Osteoblast (primary cell): ENCODE data around the gene SEC14L1. TPM values are rescaled to one million over a fixed set of nuclear protein-coding genes. Genes with fewer than 3 reads are reported as not detected.
"Not testable (repeated sequence)": the region's sequence is repeated elsewhere in the genome, so short reads cannot be mapped to it uniquely, and the experiment has no call there.

Source experiments
- DNase-seq: peaks from one replicate; pipeline ENCODE4 v3.0.0; 2011; ENCODE audit warnings: low spot score, mixed read lengths; ENCODE audit not compliant: insufficient read length; ENCODE audit errors: missing footprints
- H2AFZ ChIP-seq: 2 replicates; pipeline ENCODE4 v1.6.0; 2011; ENCODE audit warnings: mild to moderate bottlenecking, low read length
- H3K27ac ChIP-seq: 2 replicates; pipeline ENCODE4 v1.5.1; 2011; ENCODE audit warnings: mild to moderate bottlenecking, low read depth, low read length, moderate library complexity
- H3K27me3 ChIP-seq: 2 replicates; pipeline ENCODE4 v1.6.0; 2012; ENCODE audit warnings: mild to moderate bottlenecking, control low read depth, inconsistent platforms, low read length, moderate library complexity; ENCODE audit not compliant: insufficient read depth
- H3K36me3 ChIP-seq: 2 replicates; pipeline ENCODE4 v1.5.1; 2011; ENCODE audit warnings: mild to moderate bottlenecking, low read length, control low read depth, moderate library complexity; ENCODE audit not compliant: insufficient read depth
- H3K4me1 ChIP-seq: 2 replicates; pipeline ENCODE4 v1.5.1; 2011; ENCODE audit warnings: mild to moderate bottlenecking, low read length, control low read depth, moderate library complexity; ENCODE audit not compliant: insufficient read depth
- H3K4me2 ChIP-seq: 2 replicates; pipeline ENCODE4 v1.6.0; 2011; ENCODE audit warnings: mild to moderate bottlenecking, low read length; ENCODE audit not compliant: insufficient read depth
- H3K4me3 ChIP-seq: fragments of 200-600 bp; sonication (generic); 3 replicates; pipeline ENCODE4 v1.5.1; 2012; ENCODE audit warnings: mild to moderate bottlenecking, low read length, inconsistent platforms; ENCODE audit not compliant: insufficient read depth
- H3K79me2 ChIP-seq: 2 replicates; pipeline ENCODE4 v1.6.0; 2012; ENCODE audit warnings: mild to moderate bottlenecking, low read length, control low read depth, inconsistent platforms; ENCODE audit not compliant: insufficient read depth
- H3K9me3 ChIP-seq: 2 replicates; pipeline ENCODE4 v1.5.1; 2011; ENCODE audit warnings: low read depth, low read length, control low read depth
- H4K20me1 ChIP-seq: 2 replicates; pipeline ENCODE4 v1.6.0; 2012; ENCODE audit warnings: mild to moderate bottlenecking, low read length, control low read depth; ENCODE audit not compliant: insufficient read depth
- CTCF ChIP-seq: IDR thresholded peaks from 2 replicates; pipeline ENCODE4 v1.5.1; 2011; ENCODE audit warnings: mild to moderate bottlenecking, low read depth, low read length, moderate library complexity; ENCODE audit errors: extremely low read depth
- total RNA-seq: library from RNA; depleted of rRNA; stranded (reverse); fragments of >200 nt; gene quantifications from 2 replicates; pipeline ENCODE4 v1.2.3, GENCODE V29; 2012

SEC14L1 gene
- total RNA-seq, 1 donor, result 53.6 TPM

- H3K79me2 ChIP-seq, result peaks cover 5% of the 10 kb centered on the region
- no peaks in the 10 kb centered on the region for H3K9me3 ChIP-seq
- H3K4me3 ChIP-seq, result no peak overlapping the region
- peaks cover 33% of the 10 kb centered on the region for H3K4me1 ChIP-seq
- no peak for DNase-seq
- peaks cover 33% of the 10 kb centered on the region for H3K36me3 ChIP-seq
- H3K4me2 ChIP-seq, result no peak overlapping the region
- no peak overlapping the region for H3K27ac ChIP-seq
- H2AFZ ChIP-seq, result no peak overlapping the region
- H4K20me1 ChIP-seq, result no peaks in the 10 kb centered on the region
- TF ChIP-seq CTCF, result no peak
- H3K27me3 ChIP-seq, result no peaks in the 10 kb centered on the region
Observed at GRCh38 chr17:77097631-77098180, 43.1 kb upstream of the SEC14L1 start.

- Histone ChIP-seq H4K20me1 (no peaks in the 10 kb centered on the region), H3K27me3 (no peaks in the 10 kb centered on the region), H3K9me3 (no peaks in the 10 kb centered on the region), H3K4me3 (no peak overlapping the region), H3K79me2 (no peaks in the 10 kb centered on the region), H3K36me3 (peaks cover 20% of the 10 kb centered on the region), H3K4me1 (peaks cover 35% of the 10 kb centered on the region), H3K4me2 (peak overlapping the region; percentile 32), H3K27ac (peak overlapping the region; percentile 82), H2AFZ (peak overlapping the region; percentile 62)
- DNase-seq, result no peak
- TF ChIP-seq CTCF, result no peak
Observed at GRCh38 chr17:77098884-77099545, 41.8 kb upstream of the SEC14L1 start.

- H3K4me2 ChIP-seq, result no peak overlapping the region
- no peaks in the 10 kb centered on the region for H3K79me2 ChIP-seq
- peaks cover 11% of the 10 kb centered on the region for H3K36me3 ChIP-seq
- no peak overlapping the region for H2AFZ ChIP-seq
- no peaks in the 10 kb centered on the region for H3K27me3 ChIP-seq
- TF ChIP-seq CTCF, result no peak
- no peak for DNase-seq
- H3K4me3 ChIP-seq, result no peak overlapping the region
- H3K9me3 ChIP-seq, result no peaks in the 10 kb centered on the region
- H4K20me1 ChIP-seq, result no peaks in the 10 kb centered on the region
- H3K27ac ChIP-seq, result peak overlapping the region; percentile 82
- peaks cover 35% of the 10 kb centered on the region for H3K4me1 ChIP-seq
Observed at GRCh38 chr17:77099997-77100396, 40.8 kb upstream of the SEC14L1 start.

- H3K36me3 ChIP-seq, result no peaks in the 10 kb centered on the region
- H3K4me2 ChIP-seq, result no peak overlapping the region
- no peak overlapping the region for H3K4me3 ChIP-seq
- no peak overlapping the region for H3K27ac ChIP-seq
- no peak for DNase-seq
- H3K79me2 ChIP-seq, result no peaks in the 10 kb centered on the region
- H3K4me1 ChIP-seq, result peaks cover 22% of the 10 kb centered on the region
- no peaks in the 10 kb centered on the region for H3K9me3 ChIP-seq
- no peak for TF ChIP-seq CTCF
- H4K20me1 ChIP-seq, result no peaks in the 10 kb centered on the region
- H3K27me3 ChIP-seq, result no peaks in the 10 kb centered on the region
- no peak overlapping the region for H2AFZ ChIP-seq
Observed at GRCh38 chr17:77101521-77102410, 39.0 kb upstream of the SEC14L1 start.

- not testable (repeated sequence) for H3K27ac ChIP-seq, H2AFZ ChIP-seq, H4K20me1 ChIP-seq, H3K36me3 ChIP-seq, H3K79me2 ChIP-seq, DNase-seq, H3K9me3 ChIP-seq, H3K4me3 ChIP-seq, H3K4me2 ChIP-seq, H3K27me3 ChIP-seq
- peaks cover 19% of the 10 kb centered on the region for H3K4me1 ChIP-seq
Observed at GRCh38 chr17:77102411-77103134, 38.2 kb upstream of the SEC14L1 start.
